ENCODE data around the gene CERS4.
"Not testable (repeated sequence)": the region's sequence is repeated elsewhere in the genome, so short reads cannot be mapped to it uniquely, and the experiment has no call there.

CERS4 gene

GRCh38 chr19:8269724-8270123 lies 60.6 kb downstream of the CERS4 start:
- no peak for DNase-seq (ENCODE audit: low read depth)
- no peak overlapping the region for H3K4me3 ChIP-seq (ENCODE audit: control insufficient read depth, low read depth, low read length)
- TF ChIP-seq, protein P1, sequence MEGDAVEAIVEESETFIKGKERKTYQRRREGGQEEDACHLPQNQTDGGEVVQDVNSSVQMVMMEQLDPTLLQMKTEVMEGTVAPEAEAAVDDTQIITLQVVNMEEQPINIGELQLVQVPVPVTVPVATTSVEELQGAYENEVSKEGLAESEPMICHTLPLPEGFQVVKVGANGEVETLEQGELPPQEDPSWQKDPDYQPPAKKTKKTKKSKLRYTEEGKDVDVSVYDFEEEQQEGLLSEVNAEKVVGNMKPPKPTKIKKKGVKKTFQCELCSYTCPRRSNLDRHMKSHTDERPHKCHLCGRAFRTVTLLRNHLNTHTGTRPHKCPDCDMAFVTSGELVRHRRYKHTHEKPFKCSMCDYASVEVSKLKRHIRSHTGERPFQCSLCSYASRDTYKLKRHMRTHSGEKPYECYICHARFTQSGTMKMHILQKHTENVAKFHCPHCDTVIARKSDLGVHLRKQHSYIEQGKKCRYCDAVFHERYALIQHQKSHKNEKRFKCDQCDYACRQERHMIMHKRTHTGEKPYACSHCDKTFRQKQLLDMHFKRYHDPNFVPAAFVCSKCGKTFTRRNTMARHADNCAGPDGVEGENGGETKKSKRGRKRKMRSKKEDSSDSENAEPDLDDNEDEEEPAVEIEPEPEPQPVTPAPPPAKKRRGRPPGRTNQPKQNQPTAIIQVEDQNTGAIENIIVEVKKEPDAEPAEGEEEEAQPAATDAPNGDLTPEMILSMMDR (IDR thresholded peaks at IDR 0.05; ENCODE audit: control insufficient read depth, insufficient read depth, low read depth, low read length, missing control alignments): no peak

DNA sequence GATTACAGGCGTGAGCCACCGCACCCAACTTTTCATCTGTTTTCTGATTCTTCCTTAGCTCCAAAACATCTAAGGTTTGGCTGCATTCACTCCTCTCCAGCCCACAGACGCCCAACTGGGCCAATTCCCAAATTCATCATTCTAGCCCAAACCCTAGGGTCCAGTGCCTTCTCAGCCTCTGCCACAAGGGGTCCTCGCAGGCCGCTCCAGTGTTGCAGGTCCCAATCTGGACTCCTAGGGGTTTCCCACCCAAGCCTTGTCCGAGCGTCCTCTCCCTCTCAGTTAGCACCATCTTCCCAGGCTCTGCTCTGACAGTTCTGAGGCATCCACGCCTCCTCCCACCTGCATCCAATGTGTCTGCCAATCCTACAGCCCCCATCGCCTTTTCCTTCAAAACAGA lies 67.3 kb downstream of the CERS4 start:
- not testable (repeated sequence) for H3K4me3 ChIP-seq (ENCODE audit: control insufficient read depth, low read depth, low read length); DNase-seq (ENCODE audit: low read depth)

DNA sequence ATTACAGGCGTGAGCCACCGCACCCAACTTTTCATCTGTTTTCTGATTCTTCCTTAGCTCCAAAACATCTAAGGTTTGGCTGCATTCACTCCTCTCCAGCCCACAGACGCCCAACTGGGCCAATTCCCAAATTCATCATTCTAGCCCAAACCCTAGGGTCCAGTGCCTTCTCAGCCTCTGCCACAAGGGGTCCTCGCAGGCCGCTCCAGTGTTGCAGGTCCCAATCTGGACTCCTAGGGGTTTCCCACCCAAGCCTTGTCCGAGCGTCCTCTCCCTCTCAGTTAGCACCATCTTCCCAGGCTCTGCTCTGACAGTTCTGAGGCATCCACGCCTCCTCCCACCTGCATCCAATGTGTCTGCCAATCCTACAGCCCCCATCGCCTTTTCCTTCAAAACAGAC lies 82.2 kb downstream of the CERS4 start:
- DNase-seq (ENCODE audit: low read depth); H3K4me3 ChIP-seq (ENCODE audit: control insufficient read depth, low read depth, low read length): not testable (repeated sequence)

DNA sequence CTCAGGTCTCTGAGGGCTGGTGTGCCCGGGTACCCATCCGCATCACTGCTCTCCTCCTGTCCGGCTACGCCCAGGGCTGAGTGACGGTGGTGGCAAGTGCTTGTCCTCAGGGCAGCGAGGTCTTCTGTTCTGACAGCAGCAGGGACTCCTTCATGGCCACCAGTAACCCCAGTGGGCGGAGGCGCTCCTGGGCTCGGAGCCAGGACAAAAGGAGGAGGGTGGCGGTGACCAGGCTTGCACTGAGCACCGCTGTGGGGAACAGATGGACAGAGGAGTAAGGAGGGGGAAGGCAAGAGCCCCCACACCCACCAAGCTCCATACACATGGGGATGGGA lies 93.2 kb downstream of the CERS4 start:
- TF ChIP-seq, protein P1 (IDR thresholded peaks at IDR 0.05; ENCODE audit: control insufficient read depth, insufficient read depth, low read depth, low read length, missing control alignments): no peak
- DNase-seq (ENCODE audit: low read depth): no peak
- H3K4me3 ChIP-seq (ENCODE audit: control insufficient read depth, low read depth, low read length): no peak overlapping the region

GRCh38 chr19:8302734-8303133 lies 93.6 kb downstream of the CERS4 start:
- H3K4me3 ChIP-seq (ENCODE audit: control insufficient read depth, low read depth, low read length): no peak overlapping the region
- TF ChIP-seq, protein P1 (IDR thresholded peaks at IDR 0.05; ENCODE audit: control insufficient read depth, insufficient read depth, low read depth, low read length, missing control alignments): no peak
- DNase-seq (ENCODE audit: low read depth): no peak

DNA sequence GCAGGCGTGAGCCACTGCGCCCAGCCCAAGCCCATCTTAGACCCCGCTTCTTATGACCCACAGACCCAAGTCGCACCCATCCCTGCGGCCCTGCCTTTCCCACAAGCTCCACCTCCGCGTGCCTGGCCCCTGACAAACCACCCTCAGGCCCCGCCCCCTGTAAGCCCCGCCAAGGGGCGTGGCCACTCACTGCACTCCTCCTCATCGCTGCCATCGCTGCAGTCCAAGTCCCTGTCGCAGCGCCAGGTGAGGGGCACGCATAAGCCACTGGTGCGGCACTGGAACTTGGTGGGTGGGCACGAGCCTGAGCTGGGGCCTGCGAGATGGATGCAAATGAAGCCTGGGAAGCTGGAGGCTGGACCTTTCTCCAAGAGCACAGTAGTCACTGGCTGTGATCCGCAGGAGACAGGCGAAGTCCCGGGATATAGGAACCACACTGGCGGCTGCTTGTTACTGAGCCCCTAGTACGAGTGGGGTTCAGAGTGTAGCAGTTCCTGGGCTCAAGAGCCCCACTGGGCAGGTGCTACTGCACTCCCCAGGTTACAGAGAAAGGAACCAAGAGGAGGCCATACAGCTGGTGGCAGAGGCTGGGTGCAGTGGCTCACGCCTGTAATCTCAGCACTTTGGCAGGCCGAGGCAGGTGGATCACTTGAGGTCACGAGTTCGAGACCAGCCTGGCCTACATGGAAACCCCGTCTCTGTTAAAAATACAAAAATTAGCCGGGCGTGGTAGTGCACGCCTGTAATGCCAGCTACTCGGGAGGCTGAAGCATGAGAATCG lies 95.9 kb downstream of the CERS4 start:
- DNase-seq (ENCODE audit: low read depth): no peak
- no peak overlapping the region for H3K4me3 ChIP-seq (ENCODE audit: control insufficient read depth, low read depth, low read length)
- TF ChIP-seq, protein P1 (IDR thresholded peaks at IDR 0.05; ENCODE audit: control insufficient read depth, insufficient read depth, low read depth, low read length, missing control alignments): no peak

GRCh38 chr19:8305798-8306197 lies 96.6 kb downstream of the CERS4 start:
- DNase-seq (ENCODE audit: low read depth): no peak
- H3K4me3 ChIP-seq (ENCODE audit: control insufficient read depth, low read depth, low read length): no peak overlapping the region
- TF ChIP-seq, protein P1 (IDR thresholded peaks at IDR 0.05; ENCODE audit: control insufficient read depth, insufficient read depth, low read depth, low read length, missing control alignments): no peak

All from AG09309 (cell line).